Measurements from ENCODE around the gene HABP4.

The HABP4 gene

DNA sequence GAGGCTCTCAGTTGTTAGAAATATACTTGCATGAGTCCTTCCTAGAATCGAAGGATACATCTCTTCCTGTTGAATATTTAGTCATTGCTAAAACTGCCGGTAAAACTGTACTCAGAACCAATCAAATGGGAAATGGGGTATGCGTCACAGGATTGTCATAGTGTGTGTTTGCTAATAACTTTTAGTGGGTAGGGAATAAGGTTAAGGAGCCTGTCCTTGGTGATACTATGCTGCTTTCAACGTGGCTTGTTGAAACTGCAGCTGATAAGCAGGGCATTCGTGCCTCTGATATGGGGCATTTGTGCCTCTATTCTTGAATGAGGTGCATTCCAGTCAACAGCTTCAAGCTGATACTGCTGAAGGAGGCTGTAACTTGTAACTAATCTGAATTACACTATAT, 26.6 kb downstream of the HABP4 start:
- Histone ChIP-seq H3K4me2 (ENCODE audit: low read length) (no peak overlapping the region), H3K9me3 (ENCODE audit: insufficient read depth, low read length) (no peaks in the 10 kb centered on the region), H3K27ac (ENCODE audit: low read length) (no peak overlapping the region), H3K79me2 (ENCODE audit: low read length) (no peaks in the 10 kb centered on the region), H2AFZ (ENCODE audit: low read depth, low read length) (no peak overlapping the region), H4K20me1 (ENCODE audit: insufficient read depth, low read length) (no peaks in the 10 kb centered on the region), H3K9ac (ENCODE audit: low read length) (no peak overlapping the region), H3K27me3 (ENCODE audit: low read depth, low read length) (no peaks in the 10 kb centered on the region), H3K36me3 (replicated peaks; ENCODE audit: low read depth, low read length) (no peaks in the 10 kb centered on the region), H3K4me3 (ENCODE audit: low read length) (no peak overlapping the region), H3K4me1 (ENCODE audit: low read length) (peaks cover 19% of the 10 kb centered on the region)
- no peak for TF ChIP-seq EZH2phosphoT487 (IDR thresholded peaks at IDR 0.05; ENCODE audit: low read depth)
- TF ChIP-seq CTCF (IDR thresholded peaks at IDR 0.05; ENCODE audit: low read depth, low read length) = no peak

DNA sequence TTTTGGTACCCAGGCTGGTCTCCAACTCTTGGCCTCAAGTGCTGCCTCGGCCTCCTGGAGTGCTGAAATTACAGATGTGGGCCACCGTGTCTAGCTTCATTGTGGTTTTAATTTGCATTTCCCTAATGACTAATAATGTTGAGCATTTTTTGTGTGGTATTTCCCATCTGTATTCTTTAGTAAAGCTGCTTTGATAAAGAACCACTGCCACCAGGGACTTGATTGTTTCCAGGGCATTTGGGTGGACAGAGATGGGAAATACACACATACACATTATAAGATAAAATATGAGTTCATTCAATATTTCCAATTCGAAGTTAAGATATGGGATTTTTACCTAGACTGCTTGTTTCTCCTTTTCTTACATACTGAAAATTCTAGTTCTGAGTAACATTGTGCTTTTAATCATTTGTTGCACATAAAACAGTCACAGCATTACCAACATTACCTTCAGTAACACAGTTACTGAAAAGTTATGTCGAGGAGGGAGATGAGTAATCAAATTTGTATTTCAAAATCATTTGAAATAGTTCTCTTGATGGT, 28.9 kb downstream of the HABP4 start:
- no peaks in the 10 kb centered on the region for H3K9me3 ChIP-seq (ENCODE audit: insufficient read depth, low read length)
- peaks cover 23% of the 10 kb centered on the region for H3K4me1 ChIP-seq (ENCODE audit: low read length)
- no peaks in the 10 kb centered on the region for H3K79me2 ChIP-seq (ENCODE audit: low read length)
- no peaks in the 10 kb centered on the region for H4K20me1 ChIP-seq (ENCODE audit: insufficient read depth, low read length)
- no peaks in the 10 kb centered on the region for H3K36me3 ChIP-seq (replicated peaks; ENCODE audit: low read depth, low read length)
- no peak for TF ChIP-seq CTCF (IDR thresholded peaks at IDR 0.05; ENCODE audit: low read depth, low read length)
- TF ChIP-seq EZH2phosphoT487 (IDR thresholded peaks at IDR 0.05; ENCODE audit: low read depth) = no peak
- H3K27me3 ChIP-seq (ENCODE audit: low read depth, low read length) = no peaks in the 10 kb centered on the region
- H3K4me2 ChIP-seq (ENCODE audit: low read length) = peak overlapping the region; percentile 48
- no peak overlapping the region for H3K9ac ChIP-seq (ENCODE audit: low read length)
- H3K27ac ChIP-seq (ENCODE audit: low read length) = peak overlapping the region; percentile 75
- no peak overlapping the region; the same call in 1 of the 2 replicates for H3K4me3 ChIP-seq (ENCODE audit: low read length)
- no peak overlapping the region for H2AFZ ChIP-seq (ENCODE audit: low read depth, low read length)

DNA sequence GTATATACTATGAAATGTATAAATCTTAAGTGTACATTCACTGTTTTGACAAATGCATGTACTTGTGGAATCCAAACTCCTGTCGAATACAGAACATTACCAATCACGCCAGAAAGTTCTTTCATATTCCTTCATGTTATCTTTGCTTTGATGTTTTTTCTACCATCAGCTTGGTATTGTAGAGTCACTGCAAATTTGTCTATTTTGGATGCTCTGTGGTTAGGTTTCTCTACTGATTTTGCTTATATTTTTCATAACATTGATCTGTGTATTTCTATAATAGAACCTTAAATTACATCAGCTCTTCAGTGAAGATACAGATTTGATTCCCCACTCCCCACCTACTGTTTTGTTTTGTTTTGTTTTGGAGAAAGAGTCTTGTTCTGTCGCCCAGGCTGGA, 30.8 kb downstream of the HABP4 start:
- Histone ChIP-seq H4K20me1 (ENCODE audit: insufficient read depth, low read length) (no peaks in the 10 kb centered on the region; the same call in 1 of the 2 replicates), H3K79me2 (ENCODE audit: low read length) (no peaks in the 10 kb centered on the region), H3K9ac (ENCODE audit: low read length) (no peak overlapping the region), H2AFZ (ENCODE audit: low read depth, low read length) (no peak overlapping the region), H3K4me1 (ENCODE audit: low read length) (peaks cover 37% of the 10 kb centered on the region), H3K4me3 (ENCODE audit: low read length) (no peak overlapping the region), H3K27ac (ENCODE audit: low read length) (no peak overlapping the region), H3K27me3 (ENCODE audit: low read depth, low read length) (no peaks in the 10 kb centered on the region), H3K36me3 (replicated peaks; ENCODE audit: low read depth, low read length) (peaks cover 2% of the 10 kb centered on the region), H3K4me2 (ENCODE audit: low read length) (no peak overlapping the region), H3K9me3 (ENCODE audit: insufficient read depth, low read length) (no peaks in the 10 kb centered on the region)
- TF ChIP-seq EZH2phosphoT487 (IDR thresholded peaks at IDR 0.05; ENCODE audit: low read depth) = no peak
- TF ChIP-seq CTCF (IDR thresholded peaks at IDR 0.05; ENCODE audit: low read depth, low read length) = no peak

- H3K4me1 ChIP-seq (ENCODE audit: low read length) = peaks cover 37% of the 10 kb centered on the region
These were observed 32.5 kb downstream of the HABP4 start for GRCh38 chr9:96482476-96482875.

More at GRCh38 chr9:96482476-96482875, 32.5 kb downstream of the HABP4 start:
- H3K9me3 ChIP-seq (ENCODE audit: insufficient read depth, low read length) = no peaks in the 10 kb centered on the region
- no peak overlapping the region for H2AFZ ChIP-seq (ENCODE audit: low read depth, low read length)
- no peaks in the 10 kb centered on the region for H3K79me2 ChIP-seq (ENCODE audit: low read length)
- no peak overlapping the region for H3K9ac ChIP-seq (ENCODE audit: low read length)
- H3K36me3 ChIP-seq (replicated peaks; ENCODE audit: low read depth, low read length) = peaks cover 2% of the 10 kb centered on the region
- H3K4me2 ChIP-seq (ENCODE audit: low read length) = no peak overlapping the region
- TF ChIP-seq EZH2phosphoT487 (IDR thresholded peaks at IDR 0.05; ENCODE audit: low read depth) (no peak), CTCF (IDR thresholded peaks at IDR 0.05; ENCODE audit: low read depth, low read length) (no peak)
- no peak overlapping the region for H3K4me3 ChIP-seq (ENCODE audit: low read length)
- H4K20me1 ChIP-seq (ENCODE audit: insufficient read depth, low read length) = no peaks in the 10 kb centered on the region; the same call in 1 of the 2 replicates
- no peak overlapping the region for H3K27ac ChIP-seq (ENCODE audit: low read length)
- no peaks in the 10 kb centered on the region for H3K27me3 ChIP-seq (ENCODE audit: low read depth, low read length)
